HEK293 (cell line): ENCODE results near the gene MYT1.

ENCODE experiments used
- CTCF ChIA-PET: fragments of 350-600 bp; formaldehyde crosslinking; extraction: SDS; loops from one replicate; lab custom pipeline; 2021; ENCODE audit warnings: antibody characterized with exemption; lab: Yijun Ruan, JAX
- POLR2A ChIA-PET: fragments of 300-600 bp; formaldehyde crosslinking; extraction: SDS; loops from one replicate; lab custom pipeline; 2020; ENCODE audit warnings: antibody characterized with exemption, inconsistent platforms; lab: Yijun Ruan, JAX
- H3K27ac ChIP-seq: fragments of 200-500 bp; sonication (Bioruptor generic); 2 replicates; pipeline ENCODE4 v1.5.1; 2014; ENCODE audit warnings: low read depth, low read length, control low read depth, inconsistent platforms; ENCODE audit errors: extremely low read depth
- H3K36me3 ChIP-seq, 2 experiments: fragments of 200-500 bp in 1 of 2; sonication (Bioruptor generic) in 1 of 2; 1 replicate in 1 of 2; 2 replicates in 1 of 2; pipeline ENCODE4 v1.5.1; 2014 to 2017; ENCODE audit warnings: inconsistent platforms in 2 of 2, low read length in 2 of 2; ENCODE audit not compliant: control insufficient read depth in 2 of 2, insufficient read depth in 1 of 2
- H3K4me1 ChIP-seq: fragments of 200-500 bp; sonication (Bioruptor generic); 2 replicates; pipeline ENCODE4 v1.5.1; 2014; ENCODE audit warnings: mild to moderate bottlenecking, low read length, inconsistent platforms; ENCODE audit not compliant: control insufficient read depth, insufficient read depth
- H3K4me3 ChIP-seq: 2 replicates; pipeline ENCODE4 v1.5.1; 2011; ENCODE audit warnings: low read depth, mild to moderate bottlenecking, control low read depth, low read length, moderate library complexity
- H3K9me3 ChIP-seq: fragments of 200-500 bp; sonication (Bioruptor generic); 2 replicates; pipeline ENCODE4 v1.5.1; 2014; ENCODE audit warnings: low read depth, low read length, inconsistent platforms; ENCODE audit not compliant: control insufficient read depth, insufficient read depth
- GLI2 ChIP-seq: fragments of 450-650 bp; formaldehyde crosslinking; IDR thresholded peaks from 2 replicates; pipeline ENCODE4; 2017; ENCODE audit warnings: missing biosample characterization, missing genetic modification characterization, low read depth, borderline replicate concordance
- MEIS1 ChIP-seq: sonication (generic); formaldehyde crosslinking; IDR thresholded peaks from 2 replicates; pipeline ENCODE4 v1.8.1; 2022; ENCODE audit warnings: missing genetic modification reagents, mild to moderate bottlenecking, borderline replicate concordance
- ZBTB21 ChIP-seq: fragments of 450-650 bp; formaldehyde crosslinking; IDR thresholded peaks from 2 replicates; pipeline ENCODE4 v1.5.1; 2017; ENCODE audit warnings: missing biosample characterization, missing genetic modification characterization
- ZIC2 ChIP-seq: fragments of 450-650 bp; formaldehyde crosslinking; IDR thresholded peaks from 2 replicates; pipeline ENCODE4 v1.5.1; 2016; ENCODE audit warnings: missing biosample characterization, missing genetic modification characterization
- ZNF132 ChIP-seq: fragments of 450-650 bp; formaldehyde crosslinking; IDR thresholded peaks from 2 replicates; pipeline ENCODE4 v1.5.1; 2017; ENCODE audit warnings: missing biosample characterization, missing genetic modification characterization, borderline replicate concordance
- ZNF248 ChIP-seq: fragments of 450-650 bp; formaldehyde crosslinking; IDR thresholded peaks from 2 replicates; pipeline ENCODE4 v1.5.1; 2017; ENCODE audit warnings: missing biosample characterization, missing genetic modification characterization
- ZNF324 ChIP-seq: fragments of 450-650 bp; formaldehyde crosslinking; IDR thresholded peaks from 2 replicates; pipeline ENCODE4 v1.5.1; 2016; ENCODE audit warnings: missing biosample characterization, missing genetic modification characterization
- ZNF416 ChIP-seq: fragments of 450-650 bp; formaldehyde crosslinking; IDR thresholded peaks from 2 replicates; pipeline ENCODE4 v1.5.1; 2016; ENCODE audit warnings: missing biosample characterization, missing genetic modification characterization
- ZNF423 ChIP-seq: fragments of 450-650 bp; formaldehyde crosslinking; IDR thresholded peaks from 2 replicates; pipeline ENCODE4 v1.5.1; 2016; ENCODE audit warnings: missing biosample characterization, missing genetic modification characterization
- ZNF426 ChIP-seq: fragments of 450-650 bp; formaldehyde crosslinking; IDR thresholded peaks from 2 replicates; pipeline ENCODE4 v1.5.1; 2017; ENCODE audit warnings: missing biosample characterization, missing genetic modification characterization, mild to moderate bottlenecking, inconsistent platforms, moderate library complexity
- ZNF501 ChIP-seq: fragments of 450-650 bp; formaldehyde crosslinking; IDR thresholded peaks from 2 replicates; pipeline ENCODE4 v1.5.1; 2016; ENCODE audit warnings: missing biosample characterization, missing genetic modification characterization
- ZNF549 ChIP-seq: fragments of 450-650 bp; IDR thresholded peaks from 2 replicates; pipeline ENCODE4 v1.5.1; 2018; ENCODE audit warnings: missing biosample characterization, missing genetic modification characterization, mild to moderate bottlenecking, inconsistent platforms, moderate library complexity
- ZNF621 ChIP-seq: fragments of 450-650 bp; formaldehyde crosslinking; IDR thresholded peaks from 2 replicates; pipeline ENCODE4 v1.5.1; 2017; ENCODE audit warnings: missing biosample characterization, missing genetic modification characterization
- ZNF624 ChIP-seq: fragments of 450-650 bp; formaldehyde crosslinking; IDR thresholded peaks from 2 replicates; pipeline ENCODE4 v1.5.1; 2017; ENCODE audit warnings: missing biosample characterization, missing genetic modification characterization
- ZNF76 ChIP-seq: fragments of 450-650 bp; formaldehyde crosslinking; IDR thresholded peaks from 2 replicates; pipeline ENCODE4; 2016; ENCODE audit warnings: low read depth, missing biosample characterization, missing genetic modification characterization, borderline replicate concordance
- TF ChIP-seq, protein P1 (sequence below): fragments of 450-650 bp; formaldehyde crosslinking; IDR thresholded peaks from 2 replicates; pipeline ENCODE4 v1.5.1; 2016; ENCODE audit warnings: missing biosample characterization, missing genetic modification characterization
- TF ChIP-seq, protein P2 (sequence below): fragments of 450-650 bp; formaldehyde crosslinking; IDR thresholded peaks from 2 replicates; pipeline ENCODE4 v1.5.0; 2017; ENCODE audit warnings: missing biosample characterization, missing genetic modification characterization, borderline replicate concordance
- TF ChIP-seq, protein P3 (sequence below): fragments of 450-650 bp; formaldehyde crosslinking; IDR thresholded peaks from 2 replicates; pipeline ENCODE4 v1.5.1; 2017; ENCODE audit warnings: missing biosample characterization, missing genetic modification characterization
- TF ChIP-seq, protein P4 (sequence below): fragments of 450-650 bp; formaldehyde crosslinking; IDR thresholded peaks from 2 replicates; pipeline ENCODE4 v1.5.1; 2016; ENCODE audit warnings: missing biosample characterization, missing genetic modification characterization
- TF ChIP-seq, protein P5 (sequence below): fragments of 450-650 bp; formaldehyde crosslinking; IDR thresholded peaks from 2 replicates; pipeline ENCODE4 v1.5.1; 2016; ENCODE audit warnings: missing biosample characterization, missing genetic modification characterization

The MYT1 gene

DNA sequence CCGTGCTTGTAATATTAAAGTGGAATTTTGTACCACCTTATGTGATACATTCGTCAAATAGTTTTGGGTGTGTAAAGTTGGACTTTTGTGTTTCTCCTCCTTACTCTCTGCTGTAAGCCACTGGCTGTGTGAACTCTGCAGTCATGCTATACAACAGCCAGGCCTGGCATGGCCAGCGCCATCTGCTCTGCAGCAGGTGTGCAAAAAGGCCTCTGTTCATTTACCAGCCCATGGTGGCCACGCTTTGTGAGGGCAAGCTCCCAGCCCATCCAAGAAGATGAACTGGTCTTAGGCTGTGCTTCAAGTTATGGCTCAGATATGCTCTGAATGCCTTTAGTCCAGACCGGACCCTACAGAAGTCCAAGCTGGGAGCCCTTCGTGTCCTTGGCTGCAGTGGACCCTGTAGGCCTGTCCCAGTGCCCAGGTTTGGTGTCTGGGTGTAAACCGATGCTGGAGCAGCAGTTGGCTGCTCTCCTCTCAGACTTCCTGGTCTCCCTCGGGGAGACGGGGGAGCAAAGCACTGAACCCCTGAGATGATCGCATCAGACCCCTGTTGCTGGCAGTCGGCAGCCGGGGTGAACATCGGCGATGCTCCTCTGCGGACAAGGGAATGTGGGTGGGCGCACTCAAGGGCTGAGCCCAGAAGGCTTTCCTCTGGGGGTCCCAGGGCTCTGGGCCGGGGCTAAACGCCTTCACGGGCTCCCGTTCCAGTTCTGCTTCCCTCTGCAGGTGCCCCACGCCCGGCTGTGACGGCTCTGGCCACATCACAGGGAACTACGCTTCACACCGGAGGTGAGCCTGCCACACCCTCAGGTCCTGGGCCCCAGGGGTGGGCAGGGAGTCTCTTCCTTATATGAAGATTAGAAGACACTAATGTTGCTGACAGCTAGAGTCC is 62.7 kb downstream of the MYT1 start:
- Histone ChIP-seq H3K4me1 (no peaks in the 10 kb centered on the region), H3K27ac (no peak overlapping the region), H3K9me3 (no peaks in the 10 kb centered on the region), H3K36me3 (no peaks in the 10 kb centered on the region), H3K4me3 (no peak overlapping the region)
- ChIA-PET CTCF (no interaction called here), POLR2A (interaction anchor here (1.0 kb wide), 1 partner anchor 27 kb away, joined by 3 read pairs; no protein-coding TSS in a partner anchor)
- no peak for TF ChIP-seq ZNF549 (tag by site-specific recombination)
- no peak for TF ChIP-seq ZBTB21 (tag by site-specific recombination)
- no peak for TF ChIP-seq ZNF501 (tag by site-specific recombination)
- TF ChIP-seq ZNF248, result no peak
- TF ChIP-seq ZIC2 (tag by site-specific recombination), result no peak
- TF ChIP-seq ZNF76, result no peak
- TF ChIP-seq ZNF324 (tag by site-specific recombination), result no peak
- no peak for TF ChIP-seq ZNF132
- no peak for TF ChIP-seq MEIS1
- TF ChIP-seq, protein P1, sequence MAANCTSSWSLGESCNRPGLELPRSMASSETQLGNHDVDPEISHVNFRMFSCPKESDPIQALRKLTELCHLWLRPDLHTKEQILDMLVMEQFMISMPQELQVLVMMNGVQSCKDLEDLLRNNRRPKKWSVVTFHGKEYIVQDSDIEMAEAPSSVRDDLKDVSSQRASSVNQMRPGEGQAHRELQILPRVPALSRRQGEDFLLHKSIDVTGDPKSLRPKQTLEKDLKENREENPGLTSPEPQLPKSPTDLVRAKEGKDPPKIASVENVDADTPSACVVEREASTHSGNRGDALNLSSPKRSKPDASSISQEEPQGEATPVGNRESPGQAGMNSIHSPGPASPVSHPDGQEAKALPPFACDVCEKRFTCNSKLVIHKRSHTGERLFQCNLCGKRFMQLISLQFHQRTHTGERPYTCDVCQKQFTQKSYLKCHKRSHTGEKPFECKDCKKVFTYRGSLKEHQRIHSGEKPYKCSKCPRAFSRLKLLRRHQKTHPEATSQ (tag by site-specific recombination), result no peak
- no peak for TF ChIP-seq ZNF423 (tag by site-specific recombination)
- TF ChIP-seq, protein P2, sequence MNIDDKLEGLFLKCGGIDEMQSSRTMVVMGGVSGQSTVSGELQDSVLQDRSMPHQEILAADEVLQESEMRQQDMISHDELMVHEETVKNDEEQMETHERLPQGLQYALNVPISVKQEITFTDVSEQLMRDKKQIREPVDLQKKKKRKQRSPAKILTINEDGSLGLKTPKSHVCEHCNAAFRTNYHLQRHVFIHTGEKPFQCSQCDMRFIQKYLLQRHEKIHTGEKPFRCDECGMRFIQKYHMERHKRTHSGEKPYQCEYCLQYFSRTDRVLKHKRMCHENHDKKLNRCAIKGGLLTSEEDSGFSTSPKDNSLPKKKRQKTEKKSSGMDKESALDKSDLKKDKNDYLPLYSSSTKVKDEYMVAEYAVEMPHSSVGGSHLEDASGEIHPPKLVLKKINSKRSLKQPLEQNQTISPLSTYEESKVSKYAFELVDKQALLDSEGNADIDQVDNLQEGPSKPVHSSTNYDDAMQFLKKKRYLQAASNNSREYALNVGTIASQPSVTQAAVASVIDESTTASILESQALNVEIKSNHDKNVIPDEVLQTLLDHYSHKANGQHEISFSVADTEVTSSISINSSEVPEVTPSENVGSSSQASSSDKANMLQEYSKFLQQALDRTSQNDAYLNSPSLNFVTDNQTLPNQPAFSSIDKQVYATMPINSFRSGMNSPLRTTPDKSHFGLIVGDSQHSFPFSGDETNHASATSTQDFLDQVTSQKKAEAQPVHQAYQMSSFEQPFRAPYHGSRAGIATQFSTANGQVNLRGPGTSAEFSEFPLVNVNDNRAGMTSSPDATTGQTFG (tag by site-specific recombination), result no peak
- TF ChIP-seq, protein P3, sequence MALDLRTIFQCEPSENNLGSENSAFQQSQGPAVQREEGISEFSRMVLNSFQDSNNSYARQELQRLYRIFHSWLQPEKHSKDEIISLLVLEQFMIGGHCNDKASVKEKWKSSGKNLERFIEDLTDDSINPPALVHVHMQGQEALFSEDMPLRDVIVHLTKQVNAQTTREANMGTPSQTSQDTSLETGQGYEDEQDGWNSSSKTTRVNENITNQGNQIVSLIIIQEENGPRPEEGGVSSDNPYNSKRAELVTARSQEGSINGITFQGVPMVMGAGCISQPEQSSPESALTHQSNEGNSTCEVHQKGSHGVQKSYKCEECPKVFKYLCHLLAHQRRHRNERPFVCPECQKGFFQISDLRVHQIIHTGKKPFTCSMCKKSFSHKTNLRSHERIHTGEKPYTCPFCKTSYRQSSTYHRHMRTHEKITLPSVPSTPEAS (tag by site-specific recombination), result no peak

DNA sequence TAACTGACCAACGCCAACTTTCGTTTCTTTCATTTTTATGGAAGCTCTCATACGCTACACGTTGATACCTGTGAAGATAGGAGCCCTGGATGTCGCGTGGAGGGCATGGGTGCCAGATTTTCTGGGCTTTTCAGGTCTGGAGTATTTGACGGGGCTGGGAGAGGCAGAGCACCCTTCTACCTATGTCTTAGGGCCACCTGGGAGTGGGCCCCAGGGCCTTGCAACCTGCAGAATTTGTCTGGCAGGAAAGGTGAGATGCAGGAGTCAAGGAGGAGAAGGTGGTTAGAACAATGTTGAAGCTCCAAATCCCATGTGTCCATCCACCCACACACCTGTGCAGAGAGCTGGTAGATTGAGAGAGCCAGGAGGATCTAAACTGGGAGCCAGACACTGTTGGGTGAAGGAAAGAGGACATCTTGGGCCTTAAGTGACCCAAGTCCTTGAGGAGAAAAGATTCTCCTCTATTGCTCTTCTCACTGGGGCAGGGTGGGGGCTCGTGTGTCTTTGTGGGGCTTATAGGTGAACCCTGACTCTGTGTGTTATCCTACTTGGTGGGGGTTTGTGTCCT is 63.9 kb downstream of the MYT1 start:
- TF ChIP-seq ZNF621, result no peak
- TF ChIP-seq, protein P4, sequence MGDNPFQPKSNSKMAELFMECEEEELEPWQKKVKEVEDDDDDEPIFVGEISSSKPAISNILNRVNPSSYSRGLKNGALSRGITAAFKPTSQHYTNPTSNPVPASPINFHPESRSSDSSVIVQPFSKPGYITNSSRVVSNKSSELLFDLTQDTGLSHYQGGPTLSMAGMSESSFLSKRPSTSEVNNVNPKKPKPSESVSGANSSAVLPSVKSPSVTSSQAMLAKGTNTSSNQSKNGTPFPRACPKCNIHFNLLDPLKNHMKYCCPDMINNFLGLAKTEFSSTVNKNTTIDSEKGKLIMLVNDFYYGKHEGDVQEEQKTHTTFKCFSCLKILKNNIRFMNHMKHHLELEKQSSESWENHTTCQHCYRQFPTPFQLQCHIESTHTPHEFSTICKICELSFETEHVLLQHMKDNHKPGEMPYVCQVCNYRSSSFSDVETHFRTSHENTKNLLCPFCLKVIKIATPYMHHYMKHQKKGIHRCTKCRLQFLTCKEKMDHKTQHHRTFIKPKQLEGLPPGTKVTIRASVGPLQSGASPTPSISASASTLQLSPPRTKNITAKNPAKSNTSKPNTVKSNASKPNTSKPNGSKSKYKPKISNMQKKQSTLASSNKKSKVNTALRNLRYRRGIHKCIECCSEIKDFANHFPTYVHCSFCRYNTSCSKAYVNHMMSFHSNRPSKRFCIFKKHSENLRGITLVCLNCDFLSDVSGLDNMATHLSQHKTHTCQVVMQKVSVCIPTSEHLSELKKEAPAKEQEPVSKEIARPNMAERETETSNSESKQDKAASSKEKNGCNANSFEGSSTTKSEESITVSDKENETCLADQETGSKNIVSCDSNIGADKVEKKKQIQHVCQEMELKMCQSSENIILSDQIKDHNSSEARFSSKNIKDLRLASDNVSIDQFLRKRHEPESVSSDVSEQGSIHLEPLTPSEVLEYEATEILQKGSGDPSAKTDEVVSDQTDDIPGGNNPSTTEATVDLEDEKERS (tag by site-specific recombination), result no peak
- TF ChIP-seq, protein P5, sequence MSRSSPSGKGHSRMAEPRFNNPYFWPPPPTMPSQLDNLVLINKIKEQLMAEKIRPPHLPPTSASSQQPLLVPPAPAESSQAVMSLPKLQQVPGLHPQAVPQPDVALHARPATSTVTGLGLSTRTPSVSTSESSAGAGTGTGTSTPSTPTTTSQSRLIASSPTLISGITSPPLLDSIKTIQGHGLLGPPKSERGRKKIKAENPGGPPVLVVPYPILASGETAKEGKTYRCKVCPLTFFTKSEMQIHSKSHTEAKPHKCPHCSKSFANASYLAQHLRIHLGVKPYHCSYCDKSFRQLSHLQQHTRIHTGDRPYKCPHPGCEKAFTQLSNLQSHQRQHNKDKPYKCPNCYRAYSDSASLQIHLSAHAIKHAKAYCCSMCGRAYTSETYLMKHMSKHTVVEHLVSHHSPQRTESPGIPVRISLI, result no peak
- TF ChIP-seq ZNF416, result no peak
- no peak for TF ChIP-seq ZNF624 (tag by site-specific recombination)
- TF ChIP-seq ZNF426 (tag by site-specific recombination), result no peak
- TF ChIP-seq GLI2 (tag by site-specific recombination), result no peak
- Histone ChIP-seq H3K4me3 (no peak overlapping the region), H3K36me3 (no peaks in the 10 kb centered on the region), H3K9me3 (no peaks in the 10 kb centered on the region), H3K27ac (no peak overlapping the region), H3K4me1 (no peaks in the 10 kb centered on the region)
- CTCF ChIA-PET, result interaction anchor here (0.6 kb wide), 1 partner anchor 10 kb away, joined by 3 read pairs; no protein-coding TSS in a partner anchor
- POLR2A ChIA-PET, result interaction anchor here (1.0 kb wide), 1 partner anchor 25 kb away, joined by 3 read pairs; no protein-coding TSS in a partner anchor
